ENCODE measurements around the gene BRME1.

BRME1 gene

DNA sequence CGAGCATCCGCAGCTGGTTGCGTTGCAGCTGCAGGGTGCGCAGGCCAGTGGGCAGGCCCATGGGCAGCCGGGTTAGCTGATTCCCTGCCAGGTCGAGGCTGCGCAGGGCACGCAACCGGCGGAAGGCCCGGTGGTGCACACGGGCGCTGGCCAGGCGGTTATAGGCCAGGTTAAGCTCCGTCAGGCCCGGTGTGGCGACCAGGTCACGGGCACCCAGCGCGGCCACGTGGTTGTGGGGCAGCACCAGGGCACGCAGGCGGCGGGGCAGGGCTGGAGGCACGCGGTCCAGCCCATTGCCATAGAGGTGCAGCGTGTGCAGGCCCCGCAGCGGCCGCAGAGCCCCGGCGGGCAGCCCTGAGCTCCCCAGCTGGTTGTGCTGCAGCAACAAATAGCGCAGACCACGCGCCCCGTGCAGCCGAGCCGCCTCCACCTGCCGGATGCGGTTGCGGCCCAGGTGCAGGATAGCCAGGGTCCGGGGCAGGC, 27.0 kb upstream of the BRME1 start (continued):
- TF ChIP-seq PRDM2 (tag by site-specific recombination; IDR thresholded peaks at IDR 0.05; ENCODE audit: borderline replicate concordance) = no peak
- TF ChIP-seq SP2 (tag by site-specific recombination; IDR thresholded peaks at IDR 0.05) = no peak
- no peak for TF ChIP-seq ZNF776 (tag by site-specific recombination; IDR thresholded peaks at IDR 0.05; ENCODE audit: borderline replicate concordance)
- TF ChIP-seq, protein P1, sequence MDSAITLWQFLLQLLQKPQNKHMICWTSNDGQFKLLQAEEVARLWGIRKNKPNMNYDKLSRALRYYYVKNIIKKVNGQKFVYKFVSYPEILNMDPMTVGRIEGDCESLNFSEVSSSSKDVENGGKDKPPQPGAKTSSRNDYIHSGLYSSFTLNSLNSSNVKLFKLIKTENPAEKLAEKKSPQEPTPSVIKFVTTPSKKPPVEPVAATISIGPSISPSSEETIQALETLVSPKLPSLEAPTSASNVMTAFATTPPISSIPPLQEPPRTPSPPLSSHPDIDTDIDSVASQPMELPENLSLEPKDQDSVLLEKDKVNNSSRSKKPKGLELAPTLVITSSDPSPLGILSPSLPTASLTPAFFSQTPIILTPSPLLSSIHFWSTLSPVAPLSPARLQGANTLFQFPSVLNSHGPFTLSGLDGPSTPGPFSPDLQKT (IDR thresholded peaks at IDR 0.05; ENCODE audit: borderline replicate concordance, low read depth, low read length) = no peak

DNA sequence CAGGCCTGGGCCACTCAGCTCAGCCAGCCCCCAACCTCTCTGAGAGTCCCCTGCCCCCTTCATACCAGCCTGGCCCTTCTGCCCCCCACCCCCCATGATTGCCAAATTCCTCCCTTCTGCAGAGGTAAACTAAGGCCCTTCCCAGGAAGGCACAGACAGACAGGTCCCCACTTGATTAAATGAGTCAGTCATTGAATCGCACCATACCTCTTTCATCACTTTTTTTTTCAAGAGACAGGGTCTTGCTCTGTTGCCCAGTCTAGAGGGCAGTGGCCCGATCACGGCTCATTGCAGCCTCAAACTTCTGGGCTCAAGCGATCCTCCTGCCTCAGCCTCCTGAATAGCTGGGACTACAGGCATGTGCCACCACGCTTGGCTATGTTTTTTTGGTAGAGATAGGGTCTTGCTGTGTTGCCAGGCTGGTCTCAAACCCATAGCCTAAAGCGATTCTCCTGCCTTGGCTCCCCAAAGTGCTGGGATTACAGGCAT, 26.3 kb upstream of the BRME1 start:
- TF ChIP-seq SALL2 (tag by site-specific recombination; IDR thresholded peaks at IDR 0.05; ENCODE audit: borderline replicate concordance) = no peak
- TF ChIP-seq ZNF121 (tag by site-specific recombination; IDR thresholded peaks at IDR 0.05) = peak; percentile 95
- Histone ChIP-seq H3K9me3 (ENCODE audit: control insufficient read depth, insufficient read depth, low read depth, low read length) (no peaks in the 10 kb centered on the region), H3K4me3 (ENCODE audit: low read depth, low read length) (no peak overlapping the region), H3K36me3 (ENCODE audit: control insufficient read depth in 2 of 2, insufficient read depth in 1 of 2, low read length in 2 of 2) (peaks cover 0 to 28% of the 10 kb centered on the region in 2 experiments; a peak in 2 of 3 replicates), H3K4me1 (ENCODE audit: control insufficient read depth, insufficient read depth, low read length) (no peaks in the 10 kb centered on the region), H3K27ac (ENCODE audit: extremely low read depth, low read depth, low read length) (no peak overlapping the region)
- ChIA-PET POLR2A (interaction anchor here (1.8 kb wide), 1 partner anchor 11 kb away, joined by 7 read pairs; no protein-coding TSS in a partner anchor), CTCF (no interaction called here)

DNA sequence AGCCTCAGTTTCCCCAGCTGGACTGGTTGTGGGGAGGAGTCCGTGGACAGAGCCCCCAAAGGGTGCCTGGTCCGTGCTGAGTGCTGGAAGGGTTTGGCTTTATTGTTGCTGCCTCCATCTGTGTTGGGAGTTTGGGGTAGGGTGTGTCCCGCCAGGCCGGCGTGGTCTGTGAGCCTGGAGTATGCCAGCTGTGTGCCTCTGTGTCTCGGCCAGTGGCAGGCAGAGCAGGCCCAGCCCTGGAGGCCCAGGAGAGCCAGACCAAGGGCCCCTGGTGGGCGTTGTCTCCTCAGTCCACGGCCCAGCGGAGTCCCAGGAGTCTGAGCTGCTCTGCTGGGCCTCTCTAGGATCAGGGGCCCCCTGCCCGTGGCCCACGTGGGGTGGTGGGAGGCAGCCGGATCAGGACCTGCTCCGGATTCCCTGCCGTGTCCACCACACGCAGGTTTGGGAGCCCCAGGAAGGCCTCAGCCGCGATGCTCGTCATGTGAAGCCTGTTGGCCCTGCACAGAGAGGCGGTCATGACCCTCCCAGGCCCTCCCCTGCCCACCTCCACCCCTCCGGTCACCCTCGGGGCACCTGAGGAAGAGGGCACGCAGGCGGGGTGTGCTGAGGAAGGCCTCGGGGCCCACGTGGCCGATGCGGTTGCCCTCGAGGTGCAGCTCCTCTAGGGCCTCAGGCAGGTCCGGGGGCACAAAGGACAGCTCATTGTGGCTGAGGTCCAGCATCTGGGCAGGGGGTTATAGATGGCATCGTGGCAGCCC, 25.7 kb upstream of the BRME1 start:
- H3K9me3 ChIP-seq (ENCODE audit: control insufficient read depth, insufficient read depth, low read depth, low read length) = no peaks in the 10 kb centered on the region
- no peak for TF ChIP-seq ZNF623 (tag by site-specific recombination; IDR thresholded peaks at IDR 0.05)
- TF ChIP-seq ZIC2 (tag by site-specific recombination; IDR thresholded peaks at IDR 0.05) = peak; percentile 20; the same call in 1 of the 2 replicates
- TF ChIP-seq ZNF114 (tag by site-specific recombination; IDR thresholded peaks at IDR 0.05) = no peak
- H3K4me1 ChIP-seq (ENCODE audit: control insufficient read depth, insufficient read depth, low read length) = no peaks in the 10 kb centered on the region
- H3K27ac ChIP-seq (ENCODE audit: extremely low read depth, low read depth, low read length) = no peak overlapping the region
- peaks cover 0 to 34% of the 10 kb centered on the region in 2 experiments; a peak in 2 of 3 replicates for H3K36me3 ChIP-seq (ENCODE audit: control insufficient read depth in 2 of 2, insufficient read depth in 1 of 2, low read length in 2 of 2)
- ChIA-PET CTCF (interaction anchor here (1.0 kb wide), 1 partner anchor 144 kb away, joined by 5 read pairs; no protein-coding TSS in a partner anchor), POLR2A (interaction anchor here (0.6 to 1.8 kb wide), 4 partner anchors 10 to 167 kb away, joined by 3 to 7 read pairs (median 4); no protein-coding TSS in a partner anchor)
- H3K4me3 ChIP-seq (ENCODE audit: low read depth, low read length) = no peak overlapping the region

- ChIA-PET CTCF (interaction anchor here (1.0 kb wide), 2 partner anchors 23 to 145 kb away, joined by 4 to 5 read pairs; no protein-coding TSS in a partner anchor), POLR2A (interaction anchor here (0.7 to 1.8 kb wide), 3 partner anchors 9 to 196 kb away, joined by 3 to 7 read pairs (median 4); no protein-coding TSS in a partner anchor)
- Histone ChIP-seq H3K9me3 (ENCODE audit: control insufficient read depth, insufficient read depth, low read depth, low read length) (no peaks in the 10 kb centered on the region), H3K36me3 (ENCODE audit: control insufficient read depth in 2 of 2, insufficient read depth in 1 of 2, low read length in 2 of 2) (peaks cover 3 to 41% of the 10 kb centered on the region in 2 experiments; a peak in 2 of 3 replicates), H3K27ac (ENCODE audit: extremely low read depth, low read depth, low read length) (no peak overlapping the region), H3K4me3 (ENCODE audit: low read depth, low read length) (no peak overlapping the region), H3K4me1 (ENCODE audit: control insufficient read depth, insufficient read depth, low read length) (no peaks in the 10 kb centered on the region)
- peak; percentile 24; the same call in 1 of the 2 replicates for TF ChIP-seq SP2 (tag by site-specific recombination; IDR thresholded peaks at IDR 0.05)
- TF ChIP-seq ZBTB48 (tag by site-specific recombination; IDR thresholded peaks at IDR 0.05) = no peak
- TF ChIP-seq ZNF785 (tag by site-specific recombination; IDR thresholded peaks at IDR 0.05) = no peak
- TF ChIP-seq, protein P2, sequence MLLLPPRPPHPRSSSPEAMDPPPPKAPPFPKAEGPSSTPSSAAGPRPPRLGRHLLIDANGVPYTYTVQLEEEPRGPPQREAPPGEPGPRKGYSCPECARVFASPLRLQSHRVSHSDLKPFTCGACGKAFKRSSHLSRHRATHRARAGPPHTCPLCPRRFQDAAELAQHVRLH (tag by site-specific recombination; IDR thresholded peaks at IDR 0.05) = no peak
- TF ChIP-seq, protein P3, sequence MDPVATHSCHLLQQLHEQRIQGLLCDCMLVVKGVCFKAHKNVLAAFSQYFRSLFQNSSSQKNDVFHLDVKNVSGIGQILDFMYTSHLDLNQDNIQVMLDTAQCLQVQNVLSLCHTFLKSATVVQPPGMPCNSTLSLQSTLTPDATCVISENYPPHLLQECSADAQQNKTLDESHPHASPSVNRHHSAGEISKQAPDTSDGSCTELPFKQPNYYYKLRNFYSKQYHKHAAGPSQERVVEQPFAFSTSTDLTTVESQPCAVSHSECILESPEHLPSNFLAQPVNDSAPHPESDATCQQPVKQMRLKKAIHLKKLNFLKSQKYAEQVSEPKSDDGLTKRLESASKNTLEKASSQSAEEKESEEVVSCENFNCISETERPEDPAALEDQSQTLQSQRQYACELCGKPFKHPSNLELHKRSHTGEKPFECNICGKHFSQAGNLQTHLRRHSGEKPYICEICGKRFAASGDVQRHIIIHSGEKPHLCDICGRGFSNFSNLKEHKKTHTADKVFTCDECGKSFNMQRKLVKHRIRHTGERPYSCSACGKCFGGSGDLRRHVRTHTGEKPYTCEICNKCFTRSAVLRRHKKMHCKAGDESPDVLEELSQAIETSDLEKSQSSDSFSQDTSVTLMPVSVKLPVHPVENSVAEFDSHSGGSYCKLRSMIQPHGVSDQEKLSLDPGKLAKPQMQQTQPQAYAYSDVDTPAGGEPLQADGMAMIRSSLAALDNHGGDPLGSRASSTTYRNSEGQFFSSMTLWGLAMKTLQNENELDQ (tag by site-specific recombination; IDR thresholded peaks at IDR 0.05; ENCODE audit: low read depth) = no peak
- TF ChIP-seq ZNF280C (tag by site-specific recombination; IDR thresholded peaks at IDR 0.05) = no peak
These were observed 24.5 kb upstream of the BRME1 start for GRCh38 chr19:13930402-13930801.

Data from HEK293 (cell line).